HCT116 (cell line): ENCODE measurements around the gene SNX8. TPM values are rescaled to one million over a fixed set of nuclear protein-coding genes. Genes with fewer than 3 reads are reported as not detected.

ENCODE experiments used
- ATAC-seq: fragments of 200-7000 bp; cut with Tn5 transposase; 2 replicates; pipeline ENCODE4 v1.9.1; 2020; ENCODE audit warnings: mild to moderate bottlenecking, moderate library complexity
- BruUV-seq: library from RNA; stranded (reverse); fragments of 400-500 nt; replicated peaks from 2 replicates; lab custom pipeline; 2021; lab: Mats Ljungman, UMichigan
- CTCF ChIA-PET: fragments of 300-600 bp; sonication (Branson Sonifier 250); formaldehyde crosslinking; loops from one replicate; lab custom pipeline; 2021; ENCODE audit warnings: antibody characterized with exemption; lab: Charles Lee
- POLR2A ChIA-PET: fragments of 300-600, 350-600 bp; sonication (Branson Sonifier 250); formaldehyde crosslinking; loops from one replicate; lab custom pipeline; 2021; ENCODE audit warnings: antibody characterized with exemption; lab: Charles Lee
- RAD21 ChIA-PET, 2 experiments: fragments of 300-600 bp; sonication (Branson Sonifier 250); formaldehyde crosslinking; loops; one replicate each; lab custom pipeline; 2023; ENCODE audit warnings: low total read pairs in 2 of 2; ENCODE audit not compliant: uncharacterized antibody in 2 of 2, unreplicated experiment in 2 of 2, low non-redundant PET in 1 of 2; lab: Charles Lee
- DNase-seq: peaks from one replicate; pipeline ENCODE4 v3.0.0-alpha.2; 2010; ENCODE audit warnings: low read depth, low spot score
- H2AFZ ChIP-seq: fragments of 200-600 bp; shearing (Covaris generic), sonication (generic); 2 replicates; pipeline ENCODE4 v1.6.1; 2017; ENCODE audit warnings: low read depth, mixed run types, mixed read lengths, antibody characterized with exemption, low read length; ENCODE audit not compliant: poor library complexity, severe bottlenecking
- H3K27ac ChIP-seq: 2 replicates; pipeline ENCODE4 v1.5.1; 2012; ENCODE audit warnings: low read depth, low read length
- H3K27me3 ChIP-seq: fragments of 200-600 bp; sonication (generic); 2 replicates; pipeline ENCODE4 v1.6.1; 2016; ENCODE audit warnings: mixed run types, low read length, mixed read lengths; ENCODE audit not compliant: insufficient read depth
- H3K36me3 ChIP-seq, 2 experiments: fragments of 200-500 bp in 1 of 2; fragments of 200-600 bp in 1 of 2; sonication (Bioruptor generic) in 1 of 2; sonication (generic) in 1 of 2; 2 replicates each; pipeline versions ENCODE4 v1.5.1 to v1.6.1; 2014 to 2016; ENCODE audit warnings: low read length in 2 of 2, inconsistent platforms in 1 of 2, mixed read lengths in 1 of 2, mixed run types in 1 of 2; ENCODE audit not compliant: insufficient read depth in 2 of 2, control insufficient read depth in 1 of 2
- H3K4me1 ChIP-seq, 2 experiments: fragments of 200-600 bp in 1 of 2; sonication (generic) in 1 of 2; 2 replicates each; pipeline versions ENCODE4 v1.5.1 to v1.6.1; 2012 to 2017; ENCODE audit warnings: low read length in 2 of 2, inconsistent platforms in 1 of 2, mild to moderate bottlenecking in 1 of 2, mixed read lengths in 1 of 2, mixed run types in 1 of 2, moderate library complexity in 1 of 2; ENCODE audit not compliant: insufficient read depth in 2 of 2, control insufficient read depth in 1 of 2
- H3K4me2 ChIP-seq: fragments of 200-600 bp; sonication (generic); 2 replicates; pipeline ENCODE4 v1.6.1; 2017; ENCODE audit warnings: mixed run types, low read length, mixed read lengths
- H3K4me3 ChIP-seq, 2 experiments: fragments of 200-600 bp in 1 of 2; sonication (generic) in 1 of 2; replicated peaks in 1 of 2; 2 replicates each; pipeline ENCODE4 v1.5.1; 2011 to 2016; ENCODE audit warnings: low read length in 2 of 2, control low read depth in 1 of 2, low read depth in 1 of 2, mild to moderate bottlenecking in 1 of 2, mixed read lengths in 1 of 2, mixed run types in 1 of 2
- H3K79me2 ChIP-seq: fragments of 200-600 bp; sonication (generic); 2 replicates; pipeline ENCODE4 v1.6.1; 2017; ENCODE audit warnings: mild to moderate bottlenecking, mixed run types, low read length, moderate library complexity, mixed read lengths; ENCODE audit not compliant: insufficient read depth
- H3K9ac ChIP-seq: fragments of 200-600 bp; sonication (generic); 2 replicates; pipeline ENCODE4 v1.6.1; 2016; ENCODE audit warnings: low read length, mixed read lengths
- H3K9me2 ChIP-seq: fragments of 200-600 bp; sonication (generic), shearing (Covaris generic); 2 replicates; pipeline ENCODE4 v1.6.1; 2017; ENCODE audit warnings: mixed run types, mild to moderate bottlenecking, moderate library complexity; ENCODE audit not compliant: insufficient read depth
- H3K9me3 ChIP-seq, 2 experiments: fragments of 200-500 bp in 1 of 2; fragments of 200-600 bp in 1 of 2; sonication (Bioruptor generic) in 1 of 2; sonication (generic) in 1 of 2; 2 replicates each; pipeline ENCODE4 v1.6.1; 2014 to 2017; ENCODE audit warnings: low read length in 2 of 2, mixed read lengths in 2 of 2, inconsistent platforms in 1 of 2, low read depth in 1 of 2, mild to moderate bottlenecking in 1 of 2, mixed run types in 1 of 2, moderate library complexity in 1 of 2; ENCODE audit not compliant: control insufficient read depth in 1 of 2, insufficient read depth in 1 of 2
- H4K20me1 ChIP-seq: fragments of 200-600 bp; sonication (generic), shearing (Covaris generic); 2 replicates; pipeline ENCODE4 v1.6.1; 2017; ENCODE audit warnings: mixed run types, mild to moderate bottlenecking, moderate library complexity; ENCODE audit not compliant: insufficient read depth
- CBX3 ChIP-seq: IDR thresholded peaks from 2 replicates; pipeline ENCODE4 v1.6.1; 2012; ENCODE audit warnings: low read depth
- CTCF ChIP-seq, 3 experiments: fragments of 200-600 bp in 1 of 3; sonication (generic) in 1 of 3; IDR thresholded peaks in 2 of 3; conservative IDR thresholded peaks in 1 of 3; 2 replicates each; pipeline ENCODE4 v1.5.1; 2012 to 2017; ENCODE audit warnings: low read depth in 2 of 3, low read length in 2 of 3, antibody characterized with exemption in 1 of 3, borderline replicate concordance in 1 of 3, control low read depth in 1 of 3, mild to moderate bottlenecking in 1 of 3, mixed read lengths in 1 of 3, mixed run types in 1 of 3, moderate library complexity in 1 of 3; ENCODE audit not compliant: insufficient read depth in 1 of 3
- EGR1 ChIP-seq: IDR thresholded peaks from 2 replicates; pipeline ENCODE4 v1.6.1; 2012; ENCODE audit warnings: low read depth
- FOSL1 ChIP-seq: IDR thresholded peaks from 2 replicates; pipeline ENCODE4 v1.6.1; 2012; ENCODE audit warnings: low read depth
- MAX ChIP-seq: IDR thresholded peaks from 2 replicates; pipeline ENCODE4 v1.6.1; 2012
- POLR2A ChIP-seq: IDR thresholded peaks from 2 replicates; pipeline ENCODE4 v1.7.0; 2011; ENCODE audit warnings: borderline replicate concordance; ENCODE audit not compliant: insufficient read depth, insufficient read length; ENCODE audit errors: extremely low read depth
- RAD21 ChIP-seq: IDR thresholded peaks from 2 replicates; pipeline ENCODE4 v1.6.1; 2012; ENCODE audit warnings: low read depth, mild to moderate bottlenecking
- REST ChIP-seq: IDR thresholded peaks from 2 replicates; pipeline ENCODE4 v1.6.1; 2012; ENCODE audit warnings: low read depth
- SIN3A ChIP-seq: IDR thresholded peaks from 2 replicates; pipeline ENCODE4 v1.6.1; 2012; ENCODE audit warnings: low read depth
- TCF7L2 ChIP-seq: IDR thresholded peaks from 2 replicates; pipeline ENCODE4 v1.7.0; 2011; ENCODE audit warnings: borderline replicate concordance, inconsistent platforms; ENCODE audit not compliant: insufficient read depth, insufficient read length; ENCODE audit errors: extremely low read depth
- YY1 ChIP-seq: IDR thresholded peaks from 2 replicates; pipeline ENCODE4 v1.6.1; 2011; ENCODE audit warnings: low read length, low read depth, moderate library complexity, mild to moderate bottlenecking; ENCODE audit not compliant: insufficient replicate concordance; ENCODE audit errors: extremely low read depth
- ZNF274 ChIP-seq: fragments of 200-500 bp; sonication (Bioruptor generic); IDR thresholded peaks from 2 replicates; pipeline ENCODE4 v1.6.1; 2014; ENCODE audit warnings: mild to moderate bottlenecking, low read depth, low read length, inconsistent platforms
- intact Hi-C: fragments of 100-400 bp; cut with micrococcal nuclease; formaldehyde crosslinking; loops from 2 replicates; pipeline ENCODE4 v1.10.0; 2022
- total RNA-seq: library from RNA; stranded (reverse); gene quantifications from one replicate; pipeline ENCODE4 v1.2.1, GENCODE V29; 2021; ENCODE audit not compliant: unreplicated experiment

Gene SNX8
- total RNA-seq, 1 experiment from 2014 or later = 41.7 TPM

- Histone ChIP-seq H3K4me1 (peaks cover 0 to 17% of the 10 kb centered on the region in 2 experiments; a peak in 2 of 4 replicates), H3K9me2 (no peaks in the 10 kb centered on the region), H3K9ac (no peak overlapping the region), H2AFZ (no peak overlapping the region), H3K79me2 (peaks cover 58% of the 10 kb centered on the region), H3K4me3 (no peak overlapping the region), H3K27me3 (no peaks in the 10 kb centered on the region)
- ATAC-seq = peak; percentile 78
- no TSS peak for BruUV-seq
- intact Hi-C loops = no loop called here
- ChIA-PET POLR2A (no interaction called here), CTCF (no interaction called here)
- TF ChIP-seq RAD21 = no peak
- no peak for TF ChIP-seq TCF7L2
- TF ChIP-seq CBX3 = no peak
- no peak for TF ChIP-seq FOSL1
- TF ChIP-seq EGR1 = no peak
- no peak for TF ChIP-seq ZNF274
- TF ChIP-seq, all 23 proteins: peak for 0
- RAD21 ChIA-PET = no interaction called here
- no peaks in the 10 kb centered on the region for H4K20me1 ChIP-seq
- peaks cover 3 to 23% of the 10 kb centered on the region in 2 experiments; a peak in 2 of 4 replicates for H3K36me3 ChIP-seq
- no peaks in the 10 kb centered on the region for H3K9me3 ChIP-seq
- no peak overlapping the region for H3K27ac ChIP-seq
- H3K4me2 ChIP-seq = peak overlapping the region; percentile 35
- no peak for DNase-seq
Measured at GRCh38 chr7:2224934-2225333, 89.3 kb downstream of the SNX8 start.

- Histone ChIP-seq H3K4me3 (no peak overlapping the region), H3K4me2 (peak overlapping the region; percentile 35; the same call in 1 of the 2 replicates), H3K79me2 (peaks cover 54% of the 10 kb centered on the region), H3K27ac (no peak overlapping the region), H3K4me1 (peaks cover 0 to 17% of the 10 kb centered on the region in 2 experiments; a peak in 2 of 4 replicates), H2AFZ (no peak overlapping the region), H3K9me2 (no peaks in the 10 kb centered on the region), H3K9me3 (no peaks in the 10 kb centered on the region), H4K20me1 (no peaks in the 10 kb centered on the region), H3K36me3 (peaks cover 1 to 20% of the 10 kb centered on the region in 2 experiments; a peak in 2 of 4 replicates), H3K9ac (no peak overlapping the region), H3K27me3 (no peaks in the 10 kb centered on the region)
- CTCF ChIA-PET = no interaction called here
- POLR2A ChIA-PET = no interaction called here
- intact Hi-C loops = no loop called here
- no peak for ATAC-seq
- no peak for DNase-seq
- RAD21 ChIA-PET = no interaction called here
- BruUV-seq = no TSS peak
- TF ChIP-seq EGR1 = no peak
- TF ChIP-seq SIN3A = no peak
- no peak for TF ChIP-seq RAD21
- TF ChIP-seq REST = no peak
- no peak for TF ChIP-seq CTCF (IDR thresholded peaks at IDR 0.05 in 2 of 3, conservative IDR thresholded peaks at IDR 0.05 in 1 of 3; ENCODE audit: borderline replicate concordance in 1 of 3, insufficient read depth in 1 of 3, low read depth in 2 of 3, low read length in 2 of 3)
- TF ChIP-seq YY1 = no peak
- TF ChIP-seq POLR2A = no peak
- no peak for TF ChIP-seq FOSL1
- TF ChIP-seq MAX = no peak
Measured at GRCh38 chr7:2224491-2224928, 89.7 kb downstream of the SNX8 start.
